K562 (cell line): ENCODE results near the gene HES5. TPM values are rescaled to one million over a fixed set of nuclear protein-coding genes. Genes with fewer than 3 reads are reported as not detected.

Experiments
- ATAC-seq: fragments of 200-7000 bp; cut with Tn5 transposase; 3 replicates; pipeline ENCODE4 v1.9.1; 2020; ENCODE audit warnings: moderate library complexity
- BruUV-seq: library from RNA; stranded (reverse); fragments of 400-500 nt; replicated peaks from 2 replicates; lab custom pipeline; 2021; lab: Mats Ljungman, UMichigan
- CTCF ChIA-PET: fragments of 300-600 bp; formaldehyde crosslinking; extraction: SDS; loops from one replicate; lab custom pipeline; 2021; ENCODE audit warnings: low intra/inter-chr PET ratio; lab: Yijun Ruan, JAX
- POLR2A ChIA-PET: fragments of 300-600, 350-650 bp; sonication (Branson Sonifier 250); formaldehyde crosslinking; extraction: SDS; loops from one replicate; lab custom pipeline; 2021; ENCODE audit warnings: antibody characterized with exemption, inconsistent platforms; lab: Yijun Ruan, JAX
- DNase-seq, 4 experiments: peaks; one replicate each; pipeline versions ENCODE4 v3.0.0 to v3.0.0-alpha.2; 2011 to 2018; ENCODE audit warnings: low spot score in 3 of 4, mixed read lengths in 3 of 4; ENCODE audit errors: extremely low read depth in 1 of 4
- FAIRE-seq: peaks from 2 replicates; lab custom pipeline; 2011; peaks lifted over from hg19 to GRCh38; lab: Jason Lieb, UNC
- H2AFZ ChIP-seq: 2 replicates; pipeline ENCODE4 v1.6.0; 2011; ENCODE audit warnings: low read depth, low read length, control low read depth, inconsistent platforms
- H3K27ac ChIP-seq: fragments of 200-600 bp; 3 replicates; pipeline ENCODE4 v1.8.0; 2011; ENCODE audit warnings: low read depth, mild to moderate bottlenecking, control low read depth, inconsistent platforms, low read length, moderate library complexity, mixed read lengths; ENCODE audit errors: extremely low read depth
- H3K27me3 ChIP-seq, 2 experiments: fragments of 300-600 bp in 1 of 2; 2 replicates in 1 of 2; 3 replicates in 1 of 2; pipeline versions ENCODE4 v1.6.0 to v1.8.0; 2011; ENCODE audit warnings: inconsistent platforms in 2 of 2, low read length in 2 of 2, mild to moderate bottlenecking in 1 of 2, mixed read lengths in 1 of 2, moderate library complexity in 1 of 2; ENCODE audit not compliant: control insufficient read depth in 2 of 2, insufficient read depth in 2 of 2
- H3K36me3 ChIP-seq: fragments of 300-600 bp; 3 replicates; pipeline ENCODE4 v1.8.0; 2011; ENCODE audit warnings: mild to moderate bottlenecking, low read length, inconsistent platforms; ENCODE audit not compliant: control insufficient read depth, insufficient read depth
- H3K4me1 ChIP-seq, 2 experiments: fragments of 200-600 bp in 1 of 2; replicated peaks in 1 of 2; 2 replicates in 1 of 2; 3 replicates in 1 of 2; pipeline versions ENCODE4 v1.5.1 to v1.8.0; 2011; ENCODE audit warnings: inconsistent platforms in 2 of 2, low read length in 2 of 2, mild to moderate bottlenecking in 1 of 2, mixed read lengths in 1 of 2, moderate library complexity in 1 of 2; ENCODE audit not compliant: control insufficient read depth in 2 of 2, insufficient read depth in 2 of 2
- H3K4me2 ChIP-seq: 2 replicates; pipeline ENCODE4 v1.6.1; 2011; ENCODE audit warnings: low read length, control low read depth, inconsistent platforms, mixed read lengths; ENCODE audit not compliant: insufficient read depth
- H3K4me3 ChIP-seq: fragments of 200-600 bp; sonication (generic), shearing (Covaris generic); 2 replicates; pipeline ENCODE4 v1.5.1; 2016; ENCODE audit warnings: control low read depth, inconsistent platforms
- H3K79me2 ChIP-seq: fragments of 200-600 bp; 3 replicates; pipeline ENCODE4 v1.8.0; 2011; ENCODE audit warnings: low read length, inconsistent platforms; ENCODE audit not compliant: control insufficient read depth, insufficient read depth
- H3K9ac ChIP-seq, 2 experiments: 2 replicates each; pipeline versions ENCODE4 v1.6.0 to v1.6.1; 2011; ENCODE audit warnings: low read depth in 2 of 2, low read length in 2 of 2, control low read depth in 1 of 2, inconsistent platforms in 1 of 2, mild to moderate bottlenecking in 1 of 2, mixed read lengths in 1 of 2; ENCODE audit not compliant: insufficient read depth in 1 of 2
- H3K9me1 ChIP-seq: one replicate; pipeline ENCODE4 v1.6.0; 2011; ENCODE audit warnings: inconsistent platforms, mild to moderate bottlenecking, low read length, moderate library complexity; ENCODE audit not compliant: control insufficient read depth, insufficient read depth
- H3K9me3 ChIP-seq: replicated peaks from 2 replicates; pipeline ENCODE4 v1.5.1; 2011; ENCODE audit warnings: low read depth, low read length, inconsistent platforms; ENCODE audit not compliant: control insufficient read depth, insufficient read depth
- H4K20me1 ChIP-seq: replicated peaks from 2 replicates; pipeline ENCODE4 v1.6.1; 2011; ENCODE audit warnings: low read length, inconsistent platforms, mixed read lengths; ENCODE audit not compliant: control insufficient read depth, insufficient read depth
- EGR1 ChIP-seq: fragments of 450-650 bp; conservative IDR thresholded peaks from 2 replicates; pipeline ENCODE4 v1.6.1; 2017; ENCODE audit warnings: mild to moderate bottlenecking
- HDAC1 ChIP-seq, 2 experiments: fragments of 450-650 bp; IDR thresholded peaks; 2 replicates each; pipeline ENCODE4 v1.6.1; 2016 to 2017; ENCODE audit warnings: inconsistent platforms in 1 of 2, mild to moderate bottlenecking in 1 of 2, moderate library complexity in 1 of 2
- ZFX ChIP-seq: sonication (generic); formaldehyde crosslinking; IDR thresholded peaks from 2 replicates; pipeline ENCODE4 v1.8.0; 2022; ENCODE audit warnings: mild to moderate bottlenecking, missing genetic modification reagents, moderate library complexity
- ZMIZ1 ChIP-seq, 2 experiments: fragments of 150-350 bp in 1 of 2; IDR thresholded peaks; 2 replicates each; pipeline ENCODE4 v1.6.1; 2012 to 2016; ENCODE audit warnings: low read depth in 2 of 2, low read length in 2 of 2, mild to moderate bottlenecking in 1 of 2, moderate library complexity in 1 of 2
- ZNF407 ChIP-seq: fragments of 450-650 bp; IDR thresholded peaks from 2 replicates; pipeline ENCODE4 v1.6.1; 2016; ENCODE audit warnings: low read depth
- ZNF436 ChIP-seq: fragments of 250-450, 450-650 bp; sonication (Bioruptor Pico); formaldehyde crosslinking; IDR thresholded peaks from 2 replicates; pipeline ENCODE4 v1.7.0; 2020; ENCODE audit warnings: mild to moderate bottlenecking
- ZNF444 ChIP-seq: fragments of 250-450 bp; sonication (Bioruptor Pico); IDR thresholded peaks from 2 replicates; pipeline ENCODE4 v1.4.0; 2020; ENCODE audit warnings: mild to moderate bottlenecking, moderate library complexity
- WGBS: fragments of 100-300 bp; shearing (Covaris generic); methylation state at CpG from one replicate; pipeline ENCODE4 v1.1.6; 2016; ENCODE audit warnings: low coverage, mixed read lengths; ENCODE audit not compliant: insufficient coverage; ENCODE audit errors: missing lambda C conversion rate; 5-methylcytosine and 5-hydroxymethylcytosine counted together
- in situ Hi-C: fragments of 300-500 bp; cut with MboI; formaldehyde crosslinking; loops from 4 replicates; pipeline ENCODE4 v1.15.0; 2018; ENCODE audit warnings: inconsistent platforms, mixed read lengths
- intact Hi-C: fragments of 100-400 bp; cut with micrococcal nuclease; formaldehyde crosslinking; loops from 2 replicates; pipeline ENCODE4 v1.14.2; 2022
- polyA plus RNA-seq, 8 experiments: library from polyadenylated mRNA; depleted of rRNA in 4 of 8; stranded (reverse) in 5 of 8; unstranded in 3 of 8; fragments of >200 nt; fragmentation: Nextera tagmentation in 2 of 8; fragmentation: Illumina TruSeq in 1 of 8; extraction: Ambion mirVana in 2 of 8; extraction: Trizol in 1 of 8; gene quantifications; 2 replicates each; pipeline versions ENCODE4 v1.2.1 to v1.2.3, GENCODE V29; 2011 to 2014; ENCODE audit warnings: inconsistent platforms in 1 of 8, missing spikeins in 1 of 8
- total RNA-seq, 7 experiments: library from RNA; depleted of rRNA in 6 of 7; stranded (reverse); fragments of >200 nt in 6 of 7; fragmentation: Illumina TruSeq in 2 of 7; extraction: Trizol in 2 of 7; gene quantifications; 2 replicates each; pipeline versions ENCODE4 v1.2.1 to v1.2.3, GENCODE V29; 2011 to 2021; ENCODE audit warnings: low replicate concordance in 1 of 7

Gene HES5
- total and polyA plus RNA-seq, 9 of the 15 experiments (the other 6 are each of a cell fraction or from before 2014, with no cell fraction given), result not detected

- TF ChIP-seq ZNF436, result no peak
- TF ChIP-seq ZFX, result no peak
- no peak for TF ChIP-seq EGR1
- TF ChIP-seq ZNF407, result no peak
- no peak for TF ChIP-seq HDAC1 (IDR thresholded peaks at IDR 0.05)
- TF ChIP-seq ZMIZ1 (IDR thresholded peaks at IDR 0.05; ENCODE audit: low read depth in 2 of 2, low read length in 2 of 2), result no peak
- TF ChIP-seq ZNF444 (CRISPR knock-in tag), result no peak
- H3K4me1 ChIP-seq, result peaks cover 0 to 86% of the 10 kb centered on the region in 2 experiments; a peak in 3 of 5 replicates
- WGBS, result 5% methylated on average over 18 of the region's 18 CpGs
- FAIRE-seq, result no peak
- in situ Hi-C loops, result no loop called here
- no peaks in the 10 kb centered on the region for H3K36me3 ChIP-seq
- ATAC-seq, result no peak
- ChIA-PET POLR2A (interaction anchor here (1.2 kb wide), 1 partner anchor 11 kb away, joined by 4 read pairs; no protein-coding TSS in a partner anchor), CTCF (no interaction called here)
- DNase-seq, result no peak
- no peak overlapping the region for H3K9ac ChIP-seq
- peaks cover 3 to 52% of the 10 kb centered on the region in 2 experiments; a peak in 3 of 5 replicates for H3K27me3 ChIP-seq
- BruUV-seq, result no TSS peak
- intact Hi-C loops, result no loop called here
- H3K27ac ChIP-seq, result no peak overlapping the region
- no peak overlapping the region for H2AFZ ChIP-seq
- peaks cover 21% of the 10 kb centered on the region for H4K20me1 ChIP-seq
- H3K4me2 ChIP-seq, result no peak overlapping the region
- H3K9me3 ChIP-seq, result no peaks in the 10 kb centered on the region
- peaks cover 3% of the 10 kb centered on the region for H3K9me1 ChIP-seq
- no peaks in the 10 kb centered on the region for H3K79me2 ChIP-seq
- H3K4me3 ChIP-seq, result no peak overlapping the region
Measured at GRCh38 chr1:2480236-2480985, 49.7 kb downstream of the HES5 start.
